Stimulated activated effector memory CD8-positive, alpha-beta T cell treated with anti-CD3 and anti-CD28 coated beads, Interleukin-12 subunit alpha, Interleukin-12 subunit beta, amount 100 ng/mL, for 72 hours (primary cell): ENCODE data around the gene PTBP2.
"Not testable (repeated sequence)": the region's sequence is repeated elsewhere in the genome, so short reads cannot be mapped to it uniquely, and the experiment has no call there.

Experiments
- ATAC-seq: fragments of 150-1000 bp; cut with Tn5 transposase; 2 replicates; pipeline ENCODE4 v1.10.0; 2021
- DNase-seq, 2 donors: peaks; one replicate each; pipeline ENCODE4 v3.0.0; 2021 to 2022; ENCODE audit warnings: low spot score in 2 of 2
- H3K27ac Mint-ChIP-seq: one replicate; pipeline ENCODE4 v1.8.0; 2022; ENCODE audit warnings: mild to moderate bottlenecking, mixed read lengths
- H3K36me3 Mint-ChIP-seq: one replicate; pipeline ENCODE4 v1.8.0; 2022; ENCODE audit warnings: mild to moderate bottlenecking, mixed read lengths
- H3K4me1 Mint-ChIP-seq: one replicate; pipeline ENCODE4 v1.8.0; 2022; ENCODE audit warnings: mixed read lengths
- H3K4me3 Mint-ChIP-seq: one replicate; pipeline ENCODE4 v1.8.0; 2022; ENCODE audit warnings: mild to moderate bottlenecking, mixed read lengths
- H3K9me3 Mint-ChIP-seq: one replicate; pipeline ENCODE4 v1.8.0; 2022; ENCODE audit warnings: mixed read lengths

Gene PTBP2

DNA sequence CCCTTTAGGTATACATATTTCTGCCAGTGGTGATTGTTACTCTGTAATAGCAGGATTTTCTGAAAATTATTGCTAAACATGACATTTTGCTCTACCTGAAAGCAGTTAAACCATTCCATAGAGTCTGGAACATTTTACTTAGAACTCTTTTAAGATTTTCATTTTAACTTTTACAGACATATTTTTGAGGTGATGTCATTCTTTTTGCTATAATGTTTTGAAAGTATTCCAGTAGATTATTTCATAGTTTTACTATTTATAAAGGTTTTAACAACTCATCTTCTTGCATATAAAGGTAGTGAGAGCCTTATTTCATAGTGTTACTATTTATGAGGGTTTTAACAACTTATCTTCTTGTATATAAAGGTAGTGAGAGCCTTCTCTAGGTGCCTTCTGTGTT, 42.9 kb downstream of the PTBP2 start:
- H3K4me1 Mint-ChIP-seq, result peaks cover 5% of the 10 kb centered on the region
- H3K4me3 Mint-ChIP-seq, result no peak overlapping the region

DNA sequence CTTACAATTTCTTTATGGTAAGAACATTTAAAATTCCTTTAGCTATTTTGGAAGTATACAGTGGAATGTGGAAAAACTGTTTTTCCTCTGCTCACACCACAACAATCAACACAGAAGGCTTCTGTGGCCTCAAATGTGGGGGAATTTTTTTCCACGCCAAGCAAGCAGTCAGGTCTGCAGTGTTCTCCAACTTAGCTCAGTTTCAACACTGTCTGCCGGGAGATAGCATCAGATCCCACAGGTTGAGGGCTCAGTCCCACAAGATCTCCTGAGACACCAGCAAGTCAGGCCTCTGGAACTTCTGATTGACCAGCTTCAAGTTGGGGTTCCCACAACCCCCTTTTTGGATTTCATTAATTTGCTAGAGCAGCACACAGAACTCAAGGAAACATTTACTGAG, 50.3 kb downstream of the PTBP2 start:
- ATAC-seq (no peak), DNase-seq (no peak)
- Mint-ChIP-seq H3K36me3 (peaks cover 53% of the 10 kb centered on the region), H3K9me3 (no peaks in the 10 kb centered on the region), H3K4me1 (peaks cover under 1% of the 10 kb centered on the region), H3K4me3 (no peak overlapping the region), H3K27ac (no peak overlapping the region)

More for the DNA sequence above, 42.9 kb downstream of the PTBP2 start:
- Mint-ChIP-seq H3K36me3 (peaks cover 7% of the 10 kb centered on the region), H3K27ac (no peak overlapping the region), H3K9me3 (no peaks in the 10 kb centered on the region)
- DNase-seq, result no peak
- ATAC-seq, result no peak

DNA sequence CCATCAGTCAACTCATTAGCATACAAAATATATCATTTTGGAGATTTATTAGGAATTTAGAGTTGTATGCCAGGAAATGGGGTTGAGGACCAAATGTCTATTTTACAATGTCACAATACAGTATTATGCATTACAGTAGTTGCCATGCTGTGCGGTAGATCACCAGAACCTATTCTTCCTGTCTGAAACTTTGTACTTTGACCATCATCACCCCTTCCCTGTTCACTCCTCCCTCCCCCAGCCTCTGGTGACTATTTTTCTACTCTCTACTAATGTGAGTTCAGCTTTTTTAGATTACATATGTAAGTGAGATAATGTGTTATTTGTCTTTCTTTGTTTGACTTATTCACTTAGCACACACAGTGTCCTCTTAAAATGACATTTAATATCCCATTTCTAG, 50.8 kb downstream of the PTBP2 start:
- Mint-ChIP-seq H3K9me3 (no peaks in the 10 kb centered on the region), H3K27ac (no peak overlapping the region), H3K4me3 (no peak overlapping the region), H3K4me1 (no peaks in the 10 kb centered on the region), H3K36me3 (peaks cover 53% of the 10 kb centered on the region)
- DNase-seq (no peak), ATAC-seq (no peak)

DNA sequence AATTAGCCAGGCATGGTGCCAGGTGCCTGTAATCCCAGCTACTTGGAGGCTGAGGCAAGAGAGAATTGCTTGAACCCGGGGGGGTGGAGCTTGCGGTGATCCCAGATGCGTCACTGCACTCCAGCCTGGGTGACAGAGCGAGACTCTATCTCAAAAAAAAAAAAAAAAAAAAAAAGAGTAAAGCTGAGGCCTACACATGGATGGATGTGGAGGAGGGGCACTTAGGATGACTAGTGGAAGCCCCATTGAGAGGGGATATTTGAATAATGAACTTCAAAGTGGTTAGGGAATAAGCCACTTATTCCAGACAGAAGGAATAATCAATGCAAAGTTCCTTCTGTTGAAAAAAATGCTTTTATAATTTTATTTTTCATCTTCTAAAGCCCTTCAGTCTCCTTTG, 51.4 kb downstream of the PTBP2 start:
- no peaks in the 10 kb centered on the region for H3K9me3 Mint-ChIP-seq
- ATAC-seq (no peak), DNase-seq (no peak)
- no peak overlapping the region for H3K4me3 Mint-ChIP-seq
- H3K27ac Mint-ChIP-seq, result no peak overlapping the region
- H3K4me1 Mint-ChIP-seq, result no peaks in the 10 kb centered on the region
- peaks cover 53% of the 10 kb centered on the region for H3K36me3 Mint-ChIP-seq

DNA sequence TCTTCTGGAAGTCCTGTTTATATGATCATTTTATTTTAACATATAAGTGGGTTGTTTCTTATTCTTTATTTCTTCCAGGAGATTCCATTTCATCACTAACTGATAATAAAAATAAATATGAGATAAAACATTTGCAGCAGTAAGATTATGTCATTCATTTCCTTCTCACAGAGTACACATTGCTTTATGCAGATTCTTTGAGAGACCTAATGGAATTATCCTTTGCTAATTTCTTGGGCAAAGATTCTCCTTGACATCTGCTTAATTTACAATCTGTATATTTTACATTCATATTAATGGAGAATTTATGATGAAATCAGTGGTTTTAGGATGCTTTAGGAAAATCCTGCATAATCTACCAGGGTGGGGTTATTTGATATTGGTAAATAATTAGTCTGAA, 60.6 kb downstream of the PTBP2 start:
- no peak for ATAC-seq
- no peaks in the 10 kb centered on the region for H3K9me3 Mint-ChIP-seq
- no peak for DNase-seq
- H3K4me1 Mint-ChIP-seq, result no peaks in the 10 kb centered on the region
- no peak overlapping the region for H3K27ac Mint-ChIP-seq
- H3K36me3 Mint-ChIP-seq, result no peaks in the 10 kb centered on the region
- no peak overlapping the region for H3K4me3 Mint-ChIP-seq

DNA sequence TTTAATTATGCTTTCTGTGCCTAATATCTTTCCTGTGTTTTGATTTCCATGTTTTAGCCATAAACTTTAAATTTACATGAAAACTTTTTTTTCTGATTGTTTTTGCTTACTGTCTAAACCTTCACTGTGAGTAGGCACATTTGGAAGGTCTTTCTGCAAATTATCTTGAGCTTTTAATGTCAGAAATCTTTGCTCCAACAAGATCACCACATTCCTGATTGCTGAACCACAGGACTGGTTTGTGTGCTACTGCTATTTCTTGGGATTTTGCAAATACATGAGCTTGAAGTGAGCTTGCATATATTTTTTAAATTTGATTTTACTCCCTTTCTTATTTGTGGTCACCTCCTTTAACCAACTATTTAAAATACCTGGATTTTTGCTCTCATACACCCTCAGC, 61.3 kb downstream of the PTBP2 start:
- Mint-ChIP-seq H3K36me3 (no peaks in the 10 kb centered on the region), H3K4me3 (no peak overlapping the region), H3K4me1 (no peaks in the 10 kb centered on the region), H3K27ac (no peak overlapping the region), H3K9me3 (no peaks in the 10 kb centered on the region)
- DNase-seq, result no peak
- ATAC-seq, result no peak

DNA sequence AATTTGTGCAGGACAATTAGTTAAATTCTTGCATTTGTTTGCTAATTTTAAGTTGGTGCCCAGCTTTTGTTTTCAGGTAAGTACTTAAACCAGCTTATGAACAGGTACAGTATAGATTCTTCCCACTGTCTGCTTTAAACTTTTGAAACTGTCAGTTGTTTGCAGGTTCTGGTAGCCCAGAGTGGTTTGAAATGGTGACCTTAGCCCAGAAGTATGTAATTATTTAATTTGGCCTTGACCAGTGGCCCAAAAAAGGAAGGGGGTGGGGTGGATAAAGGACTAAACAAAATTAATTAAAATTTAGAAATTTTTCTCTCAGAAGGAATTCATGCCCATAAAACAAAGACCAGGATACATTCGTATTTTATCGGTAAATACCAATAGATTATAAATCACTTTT, 69.0 kb downstream of the PTBP2 start:
- Mint-ChIP-seq H3K4me1 (no peaks in the 10 kb centered on the region), H3K4me3 (no peak overlapping the region), H3K27ac (no peak overlapping the region), H3K36me3 (peaks cover 33% of the 10 kb centered on the region), H3K9me3 (no peaks in the 10 kb centered on the region)
- DNase-seq (no peak), ATAC-seq (no peak)

DNA sequence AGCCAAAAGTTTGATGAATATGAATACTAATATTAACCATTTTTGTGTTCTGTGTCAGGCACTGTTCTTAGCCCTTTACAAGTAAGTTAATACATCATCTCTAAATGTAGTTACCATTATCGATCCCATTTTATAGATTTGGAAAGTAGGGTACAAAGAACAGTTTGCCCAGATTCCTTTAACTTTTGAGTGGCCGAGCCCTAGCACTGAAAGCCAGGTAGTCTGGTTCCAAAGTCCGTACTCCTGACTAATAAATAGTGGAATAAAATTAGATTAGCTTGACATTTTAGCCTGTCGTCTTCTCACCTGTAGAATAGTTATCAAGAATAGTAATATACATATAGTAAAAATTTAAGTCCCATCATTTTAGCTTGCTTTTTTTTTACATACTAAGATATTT, 70.6 kb downstream of the PTBP2 start:
- no peak overlapping the region for H3K27ac Mint-ChIP-seq
- DNase-seq (no peak), ATAC-seq (no peak)
- H3K36me3 Mint-ChIP-seq, result peaks cover 44% of the 10 kb centered on the region
- H3K9me3 Mint-ChIP-seq, result no peaks in the 10 kb centered on the region
- H3K4me3 Mint-ChIP-seq, result no peak overlapping the region
- H3K4me1 Mint-ChIP-seq, result peaks cover 6% of the 10 kb centered on the region

DNA sequence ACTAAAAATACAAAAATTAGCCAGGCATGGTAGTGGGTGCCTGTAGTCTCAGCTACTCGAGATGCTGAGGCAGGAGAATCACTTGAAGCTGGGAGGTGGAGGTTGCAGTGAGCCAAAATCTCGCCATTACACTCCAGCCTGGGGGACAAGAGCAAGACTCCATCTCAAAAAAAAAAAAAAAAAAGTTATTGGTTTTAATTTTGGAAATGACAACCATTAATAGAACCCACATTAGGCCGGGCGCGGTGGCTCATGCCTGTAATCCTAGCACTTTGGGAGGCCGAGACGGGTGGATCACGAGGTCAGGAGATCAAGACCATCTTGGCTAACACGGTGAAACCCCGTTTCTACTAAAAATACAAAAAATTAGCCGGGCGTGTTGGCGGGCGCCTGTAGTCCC, 80.1 kb downstream of the PTBP2 start:
- not testable (repeated sequence) for H3K4me3 Mint-ChIP-seq, H3K27ac Mint-ChIP-seq, DNase-seq, ATAC-seq, H3K9me3 Mint-ChIP-seq
- H3K4me1 Mint-ChIP-seq, result peaks cover 11% of the 10 kb centered on the region
- H3K36me3 Mint-ChIP-seq, result peaks cover 37% of the 10 kb centered on the region

DNA sequence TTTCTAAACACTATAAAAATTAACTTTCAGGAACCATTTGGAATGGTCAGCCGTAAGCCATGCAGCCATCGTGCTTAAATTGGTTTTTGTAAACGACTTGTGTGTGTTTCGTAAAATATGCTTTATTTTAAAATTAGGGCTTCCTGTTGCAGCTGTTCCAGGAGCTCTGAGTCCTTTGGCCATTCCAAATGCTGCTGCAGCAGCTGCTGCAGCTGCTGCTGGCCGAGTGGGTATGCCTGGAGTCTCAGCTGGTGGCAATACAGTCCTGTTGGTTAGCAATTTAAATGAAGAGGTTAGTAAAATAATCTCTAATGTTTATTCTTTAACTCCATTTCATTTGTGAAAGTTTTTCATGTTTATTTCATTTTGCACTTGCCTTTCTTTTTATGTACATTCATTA, 83.1 kb downstream of the PTBP2 start:
- H3K9me3 Mint-ChIP-seq, result no peaks in the 10 kb centered on the region

DNA sequence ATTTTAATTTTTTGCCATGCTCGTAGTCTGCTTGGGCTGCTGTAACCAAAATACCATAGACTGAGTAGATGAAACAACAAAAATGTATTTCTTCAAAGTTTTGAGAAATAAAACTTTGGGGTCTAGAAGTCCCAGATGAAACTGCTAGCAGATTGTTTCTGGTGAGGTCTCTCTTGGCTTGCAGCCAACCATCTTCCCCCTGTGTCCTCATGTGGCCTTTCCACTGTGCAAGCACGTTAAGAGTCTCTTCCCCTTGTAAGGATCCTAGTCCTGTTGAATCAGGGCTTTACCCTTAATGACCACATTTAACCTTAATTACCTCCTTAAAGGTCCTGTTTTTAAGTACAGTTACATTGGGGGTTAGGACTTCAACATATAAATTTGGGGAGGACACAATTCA, 86.6 kb downstream of the PTBP2 start:
- H3K4me1 Mint-ChIP-seq, result peaks cover 7% of the 10 kb centered on the region
- ATAC-seq (no peak), DNase-seq (no peak)
- H3K36me3 Mint-ChIP-seq, result peaks cover 62% of the 10 kb centered on the region
- no peaks in the 10 kb centered on the region for H3K9me3 Mint-ChIP-seq
- no peak overlapping the region for H3K27ac Mint-ChIP-seq
- H3K4me3 Mint-ChIP-seq, result no peak overlapping the region

More for the DNA sequence above, 83.1 kb downstream of the PTBP2 start:
- Mint-ChIP-seq H3K27ac (no peak overlapping the region), H3K4me1 (peaks cover 7% of the 10 kb centered on the region), H3K4me3 (no peak overlapping the region), H3K36me3 (peaks cover 36% of the 10 kb centered on the region)
- DNase-seq (no peak), ATAC-seq (no peak)

DNA sequence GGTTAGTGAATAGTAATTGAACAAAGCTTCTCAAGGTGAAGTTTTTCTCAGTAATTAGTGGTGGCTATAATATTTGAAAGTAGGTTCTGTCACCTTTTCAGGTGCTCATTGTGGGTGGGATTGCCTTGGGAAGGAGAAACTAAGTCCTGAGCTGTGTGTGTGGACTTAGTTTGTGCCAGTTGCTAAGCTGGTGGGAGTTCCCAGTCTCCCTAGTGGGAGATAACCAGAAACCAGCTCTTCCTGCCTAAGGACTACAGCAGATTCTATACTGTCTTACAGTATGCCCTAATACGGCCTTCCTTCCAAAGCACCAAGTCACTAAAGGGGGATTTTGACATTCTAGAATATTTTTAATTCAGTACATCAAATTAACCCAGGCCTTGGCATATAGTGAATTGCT, 94.3 kb downstream of the PTBP2 start:
- Mint-ChIP-seq H3K4me1 (no peaks in the 10 kb centered on the region), H3K4me3 (no peak overlapping the region), H3K36me3 (peaks cover 48% of the 10 kb centered on the region), H3K9me3 (no peaks in the 10 kb centered on the region), H3K27ac (no peak overlapping the region)
- DNase-seq, result no peak
- no peak for ATAC-seq

DNA sequence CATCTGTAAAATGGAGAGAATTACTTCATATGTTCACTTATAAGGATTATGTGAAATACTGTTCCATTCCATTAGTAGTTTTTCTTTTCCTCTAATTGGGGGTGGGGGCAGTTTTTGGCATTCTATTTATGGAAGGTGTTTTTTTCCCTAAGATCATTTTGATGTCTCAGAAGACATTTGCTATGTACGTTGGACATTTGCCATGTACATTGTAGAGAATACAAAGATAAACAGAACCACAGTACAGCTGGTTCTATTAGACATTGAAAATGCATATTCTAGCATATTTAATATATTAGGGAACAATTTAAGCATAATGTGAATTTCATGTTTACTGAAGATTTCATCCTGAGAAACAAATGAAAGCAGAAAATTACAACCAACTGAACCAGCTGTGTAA, 98.5 kb downstream of the PTBP2 start:
- DNase-seq (no peak), ATAC-seq (no peak)
- no peak overlapping the region for H3K4me3 Mint-ChIP-seq
- no peaks in the 10 kb centered on the region for H3K9me3 Mint-ChIP-seq
- no peak overlapping the region for H3K27ac Mint-ChIP-seq
- peaks cover 17% of the 10 kb centered on the region for H3K36me3 Mint-ChIP-seq
- H3K4me1 Mint-ChIP-seq, result no peaks in the 10 kb centered on the region

DNA sequence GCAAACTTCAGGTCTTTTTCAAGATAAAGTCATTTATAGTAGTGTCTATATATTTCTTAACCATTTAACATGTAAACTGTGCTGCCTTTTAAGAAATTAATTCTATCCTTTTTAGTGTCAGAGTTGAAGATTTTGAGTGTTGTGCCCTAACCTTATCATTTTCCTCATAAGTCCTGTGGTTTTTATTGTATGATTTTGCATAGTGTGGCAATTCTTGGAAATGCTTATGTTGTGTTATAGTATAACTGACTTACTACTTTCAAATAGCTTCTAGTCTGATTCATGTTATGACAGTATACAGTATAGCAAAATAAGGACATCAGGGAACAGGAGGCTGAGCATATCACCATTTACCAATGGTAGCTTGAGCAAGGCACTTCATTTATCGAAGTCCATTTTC, 99.1 kb downstream of the PTBP2 start:
- Mint-ChIP-seq H3K4me1 (no peaks in the 10 kb centered on the region), H3K9me3 (no peaks in the 10 kb centered on the region), H3K36me3 (peaks cover 11% of the 10 kb centered on the region), H3K4me3 (no peak overlapping the region), H3K27ac (no peak overlapping the region)
- DNase-seq, result no peak
- ATAC-seq, result no peak

DNA sequence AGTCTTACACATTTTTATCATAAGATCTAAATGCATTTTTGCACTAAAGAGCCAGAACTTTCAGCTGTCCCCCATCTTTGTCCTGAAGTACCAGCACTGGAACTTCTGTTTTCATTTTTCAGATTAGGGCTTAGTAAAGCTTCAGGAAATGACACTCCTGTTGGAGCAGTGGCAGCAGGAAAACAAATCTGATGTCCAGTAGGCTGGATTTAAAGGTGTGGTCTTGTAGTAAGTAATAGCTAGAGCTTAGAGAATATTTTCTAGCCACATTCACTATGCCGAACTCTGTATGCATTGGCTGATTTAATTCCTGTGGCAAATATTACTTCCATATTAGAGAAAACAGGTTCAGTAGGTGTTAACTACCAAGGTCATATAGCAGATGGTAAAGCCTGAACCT, 103.6 kb downstream of the PTBP2 start:
- Mint-ChIP-seq H3K36me3 (peaks cover 6% of the 10 kb centered on the region), H3K4me1 (no peaks in the 10 kb centered on the region), H3K9me3 (no peaks in the 10 kb centered on the region), H3K4me3 (no peak overlapping the region), H3K27ac (no peak overlapping the region)
- ATAC-seq (no peak), DNase-seq (no peak)

DNA sequence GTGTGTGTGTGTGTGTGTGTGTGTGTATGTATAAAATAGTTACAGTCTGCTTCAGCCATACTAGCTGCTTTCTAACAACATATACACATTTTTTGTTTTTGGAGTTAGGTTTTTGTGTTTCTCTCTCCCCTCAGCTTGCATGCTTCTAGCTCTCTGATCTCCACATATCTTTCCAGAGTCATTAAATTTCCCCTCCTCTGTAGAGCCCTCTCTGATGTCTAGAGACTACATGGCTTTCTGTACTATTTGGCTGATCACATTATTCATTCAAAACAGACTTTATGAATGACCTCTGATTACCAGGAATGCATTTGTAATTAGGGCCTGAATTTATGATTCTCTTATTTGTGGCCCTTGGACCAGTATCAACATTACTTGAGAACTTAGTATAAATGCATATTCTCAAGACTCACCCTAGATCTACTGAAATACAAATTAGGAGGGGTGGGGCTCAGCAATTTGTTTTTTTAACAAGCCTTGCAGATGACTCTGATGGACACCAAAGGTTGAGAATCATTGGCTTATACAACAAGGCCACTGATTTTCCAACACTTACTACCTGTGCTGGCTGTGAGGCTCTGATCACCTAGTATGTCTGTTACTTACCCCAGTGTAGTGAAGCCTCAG, 104.5 kb downstream of the PTBP2 start:
- H3K27ac Mint-ChIP-seq, result no peak overlapping the region
- ATAC-seq, result no peak
- peaks cover 6% of the 10 kb centered on the region for H3K36me3 Mint-ChIP-seq
- H3K4me1 Mint-ChIP-seq, result no peaks in the 10 kb centered on the region
- H3K9me3 Mint-ChIP-seq, result no peaks in the 10 kb centered on the region
- no peak overlapping the region for H3K4me3 Mint-ChIP-seq
- no peak for DNase-seq

DNA sequence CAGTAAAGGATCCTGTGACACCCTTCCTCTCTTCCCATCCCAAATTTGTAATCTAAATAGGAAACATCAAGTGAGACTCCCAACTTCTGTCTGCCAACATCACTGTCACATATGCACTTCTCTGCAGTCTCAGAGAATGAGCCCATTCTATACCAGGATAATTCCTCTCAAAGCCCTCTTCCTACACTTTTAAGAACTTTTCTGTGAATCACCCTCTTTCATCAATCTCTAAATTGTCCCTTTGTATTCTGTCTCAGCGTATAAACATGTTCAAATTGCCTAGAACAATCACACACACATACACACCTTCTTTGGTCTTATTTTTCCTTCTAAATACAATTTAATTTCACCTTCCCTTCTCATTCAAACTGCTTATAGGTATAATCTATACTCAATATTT, 111.8 kb downstream of the PTBP2 start:
- no peaks in the 10 kb centered on the region for H3K9me3 Mint-ChIP-seq
- H3K4me3 Mint-ChIP-seq, result no peak overlapping the region
- DNase-seq (no peak), ATAC-seq (no peak)
- H3K27ac Mint-ChIP-seq, result no peak overlapping the region
- no peaks in the 10 kb centered on the region for H3K36me3 Mint-ChIP-seq
- H3K4me1 Mint-ChIP-seq, result no peaks in the 10 kb centered on the region
